Limb (tissue), 2 donors: ENCODE results near the gene YBEY.
"Not testable (repeated sequence)": the region's sequence is repeated elsewhere in the genome, so short reads cannot be mapped to it uniquely, and the experiment has no call there.

Source experiments
- DNase-seq, 2 donors: peaks; one replicate each; pipeline ENCODE4 v3.0.0-alpha.2; 2016; ENCODE audit errors: extremely low spot score in 2 of 2

The YBEY gene

DNA sequence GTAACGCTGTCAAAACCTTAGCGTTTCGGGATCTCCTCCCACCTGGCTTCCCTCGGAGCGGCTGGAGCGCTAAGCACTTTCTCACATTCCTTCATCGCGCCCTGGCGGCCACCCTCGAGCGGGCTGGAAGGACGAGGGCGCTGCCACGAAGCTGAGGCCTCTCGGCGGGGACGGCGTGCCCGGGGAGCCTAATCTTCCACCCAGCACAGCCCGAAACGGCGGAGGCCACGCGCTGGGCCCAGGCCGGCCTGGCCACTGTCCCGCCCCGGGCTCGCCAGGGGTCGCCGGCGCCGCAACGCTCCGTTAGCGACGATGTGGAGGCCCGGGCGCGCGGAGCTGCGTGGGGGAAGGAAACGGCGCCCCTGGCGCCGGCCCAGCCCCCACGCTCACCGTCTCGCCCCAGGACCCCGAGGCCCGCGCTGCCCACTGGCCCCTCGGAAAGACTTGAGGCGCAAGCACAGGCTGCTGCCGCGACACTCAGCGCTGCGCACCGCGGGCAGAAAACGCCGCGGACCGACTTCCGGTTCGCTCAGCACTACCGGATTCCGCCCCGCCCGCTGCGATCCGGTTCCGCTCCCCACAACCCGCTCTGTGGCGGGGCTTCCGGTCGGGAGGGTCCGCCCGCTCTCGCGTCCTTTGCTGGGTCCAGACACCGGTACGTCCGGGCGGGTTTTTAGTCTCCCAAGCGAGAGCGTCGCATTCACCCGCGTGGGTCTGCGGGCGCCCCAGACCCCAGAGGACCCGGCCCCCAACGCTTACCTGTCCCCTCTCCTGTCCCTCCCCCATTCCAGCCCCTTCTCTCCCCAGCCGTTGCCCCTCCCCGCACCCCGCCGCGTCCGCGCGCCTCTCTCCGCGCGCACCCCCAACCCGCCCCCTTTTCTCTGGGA, at the start of gene YBEY:
YBEY (plus strand) TSS at position 582 of the 887 bp plus-strand sequence. CDS start 572 bp downstream, outside the sequence.
- peak; percentile 86 to 94 for DNase-seq

- no peak for DNase-seq
Observed at GRCh38 chr21:46237474-46237873, 48.7 kb upstream of the YBEY start.

DNA sequence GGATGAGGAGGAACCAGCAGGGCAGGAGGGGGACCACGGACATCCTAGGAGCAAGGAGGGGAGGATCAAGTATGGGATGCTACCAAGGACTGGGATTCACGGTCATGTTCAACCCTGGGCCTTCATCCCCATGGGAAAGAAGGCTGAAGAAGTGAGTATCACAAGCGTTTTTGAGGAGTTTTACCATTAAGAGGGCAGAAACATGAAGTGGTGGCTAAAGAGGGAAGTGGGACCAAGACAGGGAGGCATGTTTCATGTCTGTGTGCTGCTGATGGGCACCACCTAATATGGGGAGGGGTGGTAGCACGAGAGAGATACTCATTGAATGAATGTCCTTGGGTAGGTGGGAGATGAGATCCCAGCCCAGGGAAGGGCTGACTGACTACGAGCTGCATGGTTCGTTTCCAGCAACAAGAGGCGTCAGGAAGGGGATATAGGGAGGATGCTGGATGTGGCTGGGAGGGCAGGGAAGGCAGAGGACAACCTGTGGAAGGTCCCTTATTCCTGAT, 46.3 kb upstream of the YBEY start:
- DNase-seq: no peak

DNA sequence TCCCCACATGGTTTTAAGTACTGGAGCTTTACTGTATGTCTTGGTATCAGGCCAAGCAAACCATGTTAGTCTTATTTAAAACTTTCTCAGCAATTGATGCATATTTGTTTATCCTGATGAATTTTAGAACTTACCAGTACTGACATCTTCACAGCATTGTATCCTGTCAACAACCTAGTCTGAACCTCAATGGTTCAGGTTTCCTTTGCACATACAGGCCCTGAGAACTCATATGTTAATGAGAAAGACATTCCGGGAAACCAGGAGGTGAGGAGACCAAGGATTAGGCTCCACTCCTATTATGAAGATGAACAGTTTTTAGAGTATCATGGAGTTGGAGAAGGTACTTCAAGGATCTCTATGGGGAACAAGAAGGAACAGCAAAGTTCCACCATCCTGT, 44.6 kb upstream of the YBEY start:
- DNase-seq: not testable (repeated sequence)

DNA sequence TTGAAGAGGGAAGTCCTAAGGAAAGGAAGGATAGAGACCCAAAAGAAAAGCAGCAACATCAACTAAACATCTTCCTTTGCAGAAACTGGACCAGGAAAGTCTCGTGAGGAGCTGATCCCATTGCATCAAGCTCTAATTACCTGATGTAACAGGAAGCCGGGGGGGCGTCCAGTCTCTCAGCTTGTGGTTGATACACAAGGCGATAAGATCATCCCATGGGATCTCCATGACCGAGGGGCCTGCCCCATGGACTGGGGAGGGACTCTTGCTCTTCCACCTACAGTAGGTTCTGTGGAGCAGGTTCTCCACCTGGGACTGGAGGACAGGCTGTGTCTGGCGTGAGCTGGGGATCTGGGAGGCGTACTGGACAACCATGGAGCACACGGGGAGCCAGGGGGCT, 42.8 kb upstream of the YBEY start:
- no peak for DNase-seq

- DNase-seq: no peak
Observed at GRCh38 chr21:46243960-46244361, 42.2 kb upstream of the YBEY start.

DNA sequence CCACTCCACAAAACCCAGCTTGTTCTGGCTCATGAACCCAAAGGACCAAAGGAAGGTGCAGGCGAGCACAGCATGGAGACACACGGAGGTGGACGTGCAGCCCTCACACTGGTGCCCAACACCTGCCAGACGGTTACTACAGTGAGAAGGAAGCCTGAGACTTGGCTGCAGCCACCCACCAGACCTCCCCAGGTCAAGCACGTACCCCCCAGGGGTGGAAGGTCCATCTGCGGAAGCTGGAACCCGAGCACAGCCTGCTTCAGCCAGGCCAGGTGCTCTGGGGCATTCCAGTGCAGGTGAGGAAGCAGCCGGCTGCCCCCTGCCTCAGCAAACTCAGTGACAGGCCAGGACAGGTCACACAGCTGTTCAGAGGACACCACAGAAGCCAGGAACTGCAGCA, 41.5 kb upstream of the YBEY start:
- no peak for DNase-seq

DNA sequence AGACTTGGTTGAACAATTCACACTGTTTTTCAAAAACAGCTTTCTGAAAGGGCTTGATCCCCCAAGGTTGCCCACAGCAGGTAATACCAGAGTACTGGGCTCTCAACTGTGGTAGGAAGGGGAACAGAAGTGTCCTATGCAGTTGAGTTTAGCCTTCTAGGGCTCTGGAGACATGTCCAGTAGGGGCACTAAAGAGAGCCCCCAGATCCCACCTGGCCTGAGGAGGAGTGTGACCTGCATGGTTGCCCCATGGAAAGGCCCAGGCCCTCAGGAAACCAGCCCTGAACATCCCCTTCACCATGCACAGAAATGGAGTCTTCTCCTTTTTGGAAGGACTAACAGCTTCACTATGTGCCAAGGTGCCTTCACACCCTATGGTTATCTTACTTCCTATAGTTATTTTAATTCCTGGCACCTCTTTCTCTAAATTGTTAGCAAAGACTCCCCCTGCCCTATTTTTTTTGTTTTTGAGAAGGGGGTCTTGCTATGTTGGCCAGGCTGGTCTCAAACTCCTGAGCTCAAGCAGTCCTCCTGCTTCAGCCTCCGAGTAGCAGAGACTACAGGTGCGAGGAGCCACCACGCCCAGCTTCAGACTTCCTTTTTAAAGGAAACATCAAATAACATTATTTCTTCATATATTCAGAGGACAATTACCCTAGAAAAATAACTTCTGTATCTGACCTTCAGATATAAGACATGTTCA, 40.8 kb upstream of the YBEY start:
- no peak for DNase-seq

DNA sequence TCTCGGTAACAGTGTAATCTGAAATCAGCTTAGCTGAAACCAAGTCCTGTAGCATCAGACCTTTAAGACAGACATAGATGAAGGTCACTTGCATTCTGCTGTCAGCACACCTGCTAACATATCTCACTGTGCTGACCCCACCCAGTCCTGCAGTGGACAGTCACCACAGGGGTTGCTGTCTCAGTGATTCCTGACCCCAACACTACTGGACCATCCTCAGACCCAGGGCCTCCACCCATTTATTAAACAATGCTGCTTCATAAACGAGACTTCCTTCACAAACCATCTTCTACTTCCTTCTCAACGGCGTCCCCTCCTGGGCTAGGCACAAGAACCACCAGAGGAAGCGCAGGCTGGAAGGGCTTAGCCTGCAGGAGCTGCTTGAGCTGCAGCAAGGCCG, 39.8 kb upstream of the YBEY start:
- DNase-seq: no peak

DNA sequence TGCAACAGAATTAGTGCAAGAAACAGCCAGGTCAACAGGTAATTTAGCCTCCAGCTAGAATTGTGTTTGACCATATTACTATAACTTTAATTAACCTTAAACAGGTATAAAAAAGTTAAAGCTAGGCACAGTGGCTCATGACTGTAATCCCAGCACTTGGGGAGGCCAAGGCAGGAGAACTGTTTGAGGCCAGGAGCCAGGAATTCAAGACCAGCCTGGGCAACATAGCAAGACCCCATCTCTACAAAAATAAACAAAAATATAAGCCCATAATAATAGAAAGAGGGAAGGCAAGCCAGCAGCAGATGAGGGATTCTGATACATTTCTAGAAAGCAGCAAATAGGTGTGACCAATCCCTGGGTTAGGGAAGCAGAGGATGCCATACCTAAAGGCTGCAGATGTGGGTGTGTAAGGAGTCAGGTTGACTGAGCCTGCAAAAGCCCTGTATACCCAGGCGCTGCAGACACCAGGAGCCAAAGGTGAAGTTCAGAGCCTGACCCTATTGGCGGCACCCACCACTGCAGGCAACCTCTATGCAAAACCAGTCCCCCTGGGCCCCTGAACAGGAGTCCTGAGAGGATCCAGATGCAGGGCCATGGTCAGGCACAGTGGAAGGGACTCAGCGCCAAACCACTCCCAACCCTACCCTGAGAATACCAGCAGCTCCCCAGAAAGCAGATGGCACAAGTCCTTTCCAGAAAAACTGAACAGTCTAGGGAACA, 38.3 kb upstream of the YBEY start:
- no peak for DNase-seq

DNA sequence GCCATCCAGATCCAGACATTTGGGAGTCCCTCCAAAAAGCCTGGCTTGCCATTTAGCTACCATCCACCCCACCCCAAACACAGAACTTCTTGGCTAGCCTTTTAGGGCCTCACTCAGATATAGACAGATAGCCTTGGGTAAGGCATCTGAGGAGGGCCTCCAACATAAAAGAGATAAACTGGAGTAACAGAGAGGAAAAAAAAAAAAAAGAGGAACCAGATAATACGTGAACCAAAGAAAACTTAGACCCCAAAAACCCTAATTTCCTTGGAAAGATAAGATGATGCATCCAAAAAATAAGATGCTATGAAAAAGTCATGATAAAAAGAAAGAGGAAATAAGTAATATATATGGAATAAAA, 37.7 kb upstream of the YBEY start:
- no peak for DNase-seq

DNA sequence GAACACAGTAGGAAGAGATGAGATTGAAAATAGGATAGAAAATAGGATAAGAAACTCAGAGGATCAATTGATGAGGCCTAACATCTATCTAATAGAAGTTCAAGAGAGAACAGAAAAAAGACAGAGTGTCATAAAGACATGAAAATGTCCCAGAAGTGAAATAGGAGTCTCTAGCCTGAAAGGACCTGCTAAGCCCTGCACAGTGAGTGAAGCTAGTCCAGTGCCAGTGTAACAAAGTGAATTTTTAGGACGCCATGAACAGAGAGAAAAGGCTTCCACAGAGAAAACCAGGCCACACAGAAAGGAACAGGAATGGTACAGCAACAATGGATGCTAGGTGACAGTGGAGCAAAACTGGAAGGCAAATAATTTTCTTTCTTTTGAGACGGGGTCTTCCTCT, 37.3 kb upstream of the YBEY start:
- DNase-seq: no peak

GRCh38 chr21:46250146-46250725, 35.9 kb upstream of the YBEY start:
- no peak for DNase-seq

- DNase-seq: no peak
Observed at GRCh38 chr21:46252840-46253239, 33.3 kb upstream of the YBEY start.

DNA sequence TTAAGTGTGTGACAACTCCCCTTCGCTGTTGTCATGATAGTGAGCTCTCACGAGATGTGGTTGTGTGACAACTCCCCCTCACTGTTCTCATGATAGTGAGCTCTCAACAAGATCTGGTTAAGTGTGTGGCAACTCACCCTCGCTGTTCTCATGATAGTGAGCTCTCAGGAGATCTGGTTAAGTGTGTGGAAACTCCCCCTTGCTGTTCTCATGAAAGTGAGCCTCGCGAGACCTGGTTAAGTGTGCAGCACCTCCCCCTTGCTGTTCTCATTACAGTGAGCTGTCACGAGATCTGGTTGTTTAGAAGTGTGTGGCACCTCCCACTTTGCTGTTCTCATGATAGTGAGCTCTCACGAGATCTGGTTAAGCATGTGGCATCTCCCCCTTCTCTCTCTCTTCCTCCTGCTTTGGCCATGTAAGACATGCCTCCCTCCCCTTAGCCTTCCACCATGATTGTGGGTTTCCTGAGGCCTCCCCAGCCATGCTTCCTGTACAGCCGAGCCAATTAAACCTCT, 32.5 kb upstream of the YBEY start:
- no peak for DNase-seq

GRCh38 chr21:46254208-46254975, 31.8 kb upstream of the YBEY start:
- no peak for DNase-seq

DNA sequence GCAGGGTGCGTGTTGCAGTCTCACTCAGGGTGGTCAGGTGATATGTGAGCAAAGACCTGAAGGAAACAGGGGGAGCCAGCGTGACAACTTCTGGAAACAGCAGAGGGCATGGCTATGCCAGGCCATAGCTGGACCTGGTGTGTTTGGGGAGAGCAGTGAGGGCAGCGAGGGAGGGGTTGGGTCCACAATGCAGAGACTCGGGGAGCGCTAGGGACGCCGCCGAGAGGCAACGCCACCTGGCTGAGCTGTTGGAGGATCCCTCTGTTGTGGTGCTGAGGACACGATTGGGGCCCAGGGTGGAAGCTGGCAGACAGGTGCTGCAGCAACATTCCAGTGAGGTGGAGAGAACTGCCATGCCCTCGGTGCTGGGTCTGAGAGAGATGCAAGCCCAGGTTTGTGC, 31.0 kb upstream of the YBEY start:
- no peak for DNase-seq

GRCh38 chr21:46255758-46256337, 30.3 kb upstream of the YBEY start:
- DNase-seq: no peak

DNA sequence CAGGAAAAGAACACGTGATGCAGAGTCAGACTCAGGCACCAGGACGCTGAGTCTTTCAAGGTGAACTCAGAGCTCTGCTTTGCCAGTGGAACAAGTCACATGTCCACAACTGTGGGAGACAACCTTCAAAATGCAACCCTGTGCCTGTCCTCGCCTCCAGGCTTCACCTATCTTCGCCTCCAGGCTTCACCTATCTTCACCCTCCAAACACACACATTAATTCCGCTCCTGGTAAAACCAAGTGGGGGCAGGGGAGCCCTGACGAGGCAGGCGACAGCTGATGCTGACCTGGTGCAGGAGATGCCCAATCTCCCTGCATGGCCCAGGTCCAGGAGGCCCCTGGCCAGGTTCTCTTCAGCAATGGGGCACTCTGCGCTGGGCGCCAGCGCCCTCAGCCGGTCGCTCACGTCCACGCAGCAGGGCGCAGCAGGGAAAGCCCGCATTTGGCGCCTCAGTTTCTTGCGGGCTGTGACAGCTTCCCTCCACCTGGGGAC, 29.6 kb upstream of the YBEY start:
- no peak for DNase-seq

GRCh38 chr21:46264046-46264689, 22.0 kb upstream of the YBEY start:
- no peak for DNase-seq
